Dendritic cell treated with granulocyte-macrophage colony-stimulating factor and Interleukin-4, amounts not matched to agents 40 ng/mL and 50 ng/mL, for 4 days (primary cell): Measurements from ENCODE around the gene SLC25A47.
A peak's percentile ranks its signal among the peaks of the same experiment; 100 is the strongest.
"Not testable (repeated sequence)": the region's sequence is repeated elsewhere in the genome, so short reads cannot be mapped to it uniquely, and the experiment has no call there.

Experiments used
- H3K27ac Mint-ChIP-seq: one replicate; pipeline ENCODE4 v1.8.0; 2022; ENCODE audit warnings: mild to moderate bottlenecking, mixed read lengths
- H3K27me3 Mint-ChIP-seq: one replicate; pipeline ENCODE4 v1.8.0; 2022; ENCODE audit warnings: mild to moderate bottlenecking, mixed read lengths
- H3K36me3 Mint-ChIP-seq: one replicate; pipeline ENCODE4 v1.8.0; 2022; ENCODE audit warnings: low read depth, mixed read lengths
- H3K4me1 Mint-ChIP-seq: one replicate; pipeline ENCODE4 v1.8.0; 2022; ENCODE audit warnings: low read depth, mixed read lengths
- H3K4me3 Mint-ChIP-seq: one replicate; pipeline ENCODE4 v1.8.0; 2022; ENCODE audit warnings: mild to moderate bottlenecking, moderate library complexity, mixed read lengths
- H3K9me3 Mint-ChIP-seq: one replicate; pipeline ENCODE4 v1.8.0; 2022; ENCODE audit warnings: mixed read lengths
- intact Hi-C: fragments of 100-400 bp; cut with micrococcal nuclease; formaldehyde crosslinking; loops from one replicate; pipeline ENCODE4 v1.15.0; 2022

Gene SLC25A47

DNA sequence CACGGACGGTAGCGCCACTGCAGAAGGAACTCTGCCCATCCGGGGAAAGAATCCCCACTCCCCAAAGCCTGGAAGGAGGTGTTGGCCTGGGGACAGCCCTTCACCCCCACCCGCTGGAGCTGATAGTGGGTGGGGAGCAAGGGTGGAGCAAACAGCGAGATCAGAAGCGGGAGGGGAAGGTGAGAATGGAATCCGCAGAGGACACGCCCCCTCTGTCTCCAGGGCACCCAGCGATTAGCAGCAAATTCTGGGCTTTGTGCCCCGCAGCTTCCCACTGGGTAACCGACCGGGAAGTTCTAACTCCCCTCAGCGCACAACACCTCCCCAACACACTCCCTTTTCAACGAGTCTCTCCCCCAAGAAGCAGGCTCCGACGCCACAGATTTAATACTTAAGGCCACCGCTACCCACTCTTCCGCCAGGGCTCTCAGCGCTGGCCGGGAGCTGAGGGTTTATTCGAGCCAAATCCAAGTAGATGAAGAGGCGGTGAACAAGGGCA, 18.3 kb upstream of the SLC25A47 start:
- peak overlapping the region; percentile 86 for H3K4me3 Mint-ChIP-seq
- H3K27me3 Mint-ChIP-seq = peaks cover 3% of the 10 kb centered on the region
- peaks cover 65% of the 10 kb centered on the region for H3K4me1 Mint-ChIP-seq
- peak overlapping the region; percentile 92 for H3K27ac Mint-ChIP-seq
- intact Hi-C loops = loop anchor here (1.0 to 5.0 kb wide), 2 partner anchors 37 to 71 kb away; partner anchors contain the start of gene WDR25
- peaks cover 18% of the 10 kb centered on the region for H3K36me3 Mint-ChIP-seq
- H3K9me3 Mint-ChIP-seq = no peaks in the 10 kb centered on the region

DNA sequence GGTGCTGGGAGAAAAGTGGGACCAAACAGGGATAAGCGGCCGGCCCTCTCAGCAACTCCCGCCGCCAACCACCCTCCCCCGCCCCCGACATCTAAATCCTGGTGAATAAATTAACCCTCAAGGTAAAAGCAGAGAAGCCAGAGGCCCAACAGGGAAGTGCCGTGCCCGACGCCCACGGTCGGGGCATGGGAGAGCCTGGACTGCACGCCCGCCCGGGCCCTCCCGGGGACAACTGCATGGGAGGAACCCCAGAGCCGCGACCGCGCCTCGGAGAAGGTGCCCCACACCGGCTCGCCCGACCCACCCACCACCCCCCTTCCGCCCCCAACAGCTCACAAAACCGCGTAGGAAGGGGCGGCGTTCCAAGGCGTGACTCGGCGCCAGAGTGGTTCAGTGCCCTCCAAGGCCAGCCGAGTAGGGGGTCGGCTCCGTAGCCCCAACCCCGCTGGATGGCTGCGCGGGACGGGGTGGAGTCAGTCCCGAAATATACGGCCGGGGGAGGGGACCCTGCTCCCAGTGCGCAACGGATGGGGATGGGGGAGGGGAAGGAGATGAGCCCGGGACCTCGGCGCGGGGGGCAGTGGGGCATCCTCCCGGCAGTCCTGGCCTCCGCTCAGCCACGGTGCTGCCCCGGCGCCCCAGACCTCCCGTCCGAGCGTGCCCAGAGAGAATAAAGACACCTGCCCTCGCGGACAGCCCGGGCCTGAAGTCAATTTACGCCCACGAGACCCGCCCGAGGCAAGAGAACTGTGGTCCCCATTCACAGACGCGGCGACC, 17.6 kb upstream of the SLC25A47 start:
- intact Hi-C loops = loop anchor here (1.0 to 5.0 kb wide), 2 partner anchors 37 to 71 kb away; partner anchors contain the start of gene WDR25
- Mint-ChIP-seq H3K36me3 (peaks cover 18% of the 10 kb centered on the region), H3K4me3 (peak overlapping the region; percentile 86), H3K9me3 (no peaks in the 10 kb centered on the region), H3K27ac (peak overlapping the region; percentile 92), H3K4me1 (peaks cover 65% of the 10 kb centered on the region), H3K27me3 (peaks cover 3% of the 10 kb centered on the region)

DNA sequence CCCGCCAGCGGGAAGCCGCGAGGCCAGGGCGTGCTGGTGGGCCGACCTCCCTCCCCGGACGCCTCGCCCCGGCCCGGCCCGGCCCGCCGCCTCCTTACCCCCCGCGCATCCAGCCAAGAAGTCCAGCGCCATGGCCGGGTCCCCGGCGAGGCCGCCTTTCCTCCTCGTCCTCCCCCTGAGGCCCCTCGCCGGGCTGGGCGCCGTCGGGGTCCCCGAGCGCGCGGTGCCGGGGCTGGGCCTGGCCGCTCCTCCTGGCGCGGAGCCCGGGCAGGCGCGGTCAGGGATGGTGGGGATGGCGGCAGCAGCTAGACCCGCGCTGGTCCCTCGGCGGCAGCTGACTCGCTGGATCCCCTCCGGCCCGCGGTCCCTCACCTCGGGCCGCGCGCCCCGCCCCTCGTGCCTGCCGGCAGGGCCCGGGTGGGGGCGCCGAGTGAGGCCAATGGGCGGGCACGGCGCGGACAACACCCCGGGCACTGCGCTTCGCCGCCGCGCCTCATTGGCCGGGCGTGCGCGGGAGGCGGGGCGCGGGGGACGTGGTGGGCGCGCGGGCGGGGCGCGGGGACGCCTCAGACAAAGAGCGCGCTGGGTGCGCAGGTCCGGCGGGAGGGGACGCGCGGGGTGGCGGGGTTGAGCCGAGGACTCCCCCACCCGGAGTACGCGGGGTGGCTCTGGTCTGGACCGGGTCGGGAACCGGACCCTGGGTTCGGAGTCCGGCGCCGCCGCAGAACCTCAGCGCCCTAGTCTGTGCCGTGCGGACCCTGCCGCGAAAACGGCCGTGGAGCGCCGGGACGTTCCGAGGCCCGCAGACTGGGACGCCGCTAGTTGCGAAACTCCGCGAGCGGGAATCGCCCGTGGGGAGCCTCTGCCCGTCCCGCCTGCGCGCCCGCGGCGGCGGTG, 16.8 kb upstream of the SLC25A47 start, which contains the start of gene SLC25A29:
Gene SLC25A29 (minus strand): TSS at position 344 of the 897 bp plus-strand sequence. CDS start 212 bp downstream, at position 132.
- Mint-ChIP-seq H3K27me3 (peaks cover 3% of the 10 kb centered on the region), H3K27ac (peak within 1 kb of the TSS; percentile 92), H3K4me3 (peak within 1 kb of the TSS; percentile 86), H3K9me3 (no peaks in the 10 kb centered on the region), H3K36me3 (peaks cover 18% of the 10 kb centered on the region), H3K4me1 (peaks cover 71% of the 10 kb centered on the region)
- intact Hi-C loops = loop anchor here (5.0 kb wide), 1 partner anchor 36 kb away; no protein-coding TSS in a partner anchor

DNA sequence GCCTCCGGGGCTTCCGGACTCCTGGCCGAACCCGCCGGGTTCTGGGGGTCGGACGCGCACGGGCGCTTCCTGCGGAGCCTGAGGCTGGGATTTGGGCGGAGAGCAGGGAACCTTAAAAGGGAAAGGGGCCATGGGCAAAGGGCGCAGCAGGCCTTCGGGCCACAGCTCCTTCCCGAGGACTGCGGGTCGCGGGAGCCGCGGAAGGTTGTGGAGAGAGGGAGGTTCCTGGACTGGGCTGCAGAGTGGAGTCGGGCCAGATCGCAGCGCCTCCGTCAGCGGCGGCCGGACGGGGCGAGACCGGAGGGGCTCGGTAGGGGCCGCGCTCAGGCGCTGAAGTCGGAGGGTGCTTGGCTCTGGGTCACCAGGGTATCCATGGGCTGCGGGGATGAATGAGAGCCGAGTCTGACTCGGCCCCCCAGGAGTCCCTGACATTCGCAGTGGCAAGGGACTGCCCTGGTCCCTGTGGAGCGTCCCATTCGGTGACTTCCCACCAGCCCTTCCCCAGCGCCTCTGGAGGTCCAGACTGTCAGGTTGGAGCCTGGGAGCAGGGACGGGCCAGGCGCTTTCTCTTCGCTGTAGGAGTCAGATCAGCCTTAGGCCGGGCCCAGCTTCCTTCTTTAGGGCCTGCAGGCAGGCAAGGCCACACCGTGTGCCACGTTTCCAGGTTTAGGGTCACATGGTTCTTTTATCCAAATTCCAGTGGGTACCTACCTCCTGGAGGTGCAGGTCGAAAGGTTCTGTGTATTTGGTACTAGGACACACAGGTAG, 16.0 kb upstream of the SLC25A47 start:
- peaks cover 3% of the 10 kb centered on the region for H3K27me3 Mint-ChIP-seq
- intact Hi-C loops = loop anchor here (5.0 kb wide), 1 partner anchor 35 kb away; no protein-coding TSS in a partner anchor
- H3K9me3 Mint-ChIP-seq = no peaks in the 10 kb centered on the region
- peak overlapping the region; percentile 86 for H3K4me3 Mint-ChIP-seq
- H3K4me1 Mint-ChIP-seq = peaks cover 73% of the 10 kb centered on the region
- peaks cover 18% of the 10 kb centered on the region for H3K36me3 Mint-ChIP-seq
- peak overlapping the region; percentile 92 for H3K27ac Mint-ChIP-seq

DNA sequence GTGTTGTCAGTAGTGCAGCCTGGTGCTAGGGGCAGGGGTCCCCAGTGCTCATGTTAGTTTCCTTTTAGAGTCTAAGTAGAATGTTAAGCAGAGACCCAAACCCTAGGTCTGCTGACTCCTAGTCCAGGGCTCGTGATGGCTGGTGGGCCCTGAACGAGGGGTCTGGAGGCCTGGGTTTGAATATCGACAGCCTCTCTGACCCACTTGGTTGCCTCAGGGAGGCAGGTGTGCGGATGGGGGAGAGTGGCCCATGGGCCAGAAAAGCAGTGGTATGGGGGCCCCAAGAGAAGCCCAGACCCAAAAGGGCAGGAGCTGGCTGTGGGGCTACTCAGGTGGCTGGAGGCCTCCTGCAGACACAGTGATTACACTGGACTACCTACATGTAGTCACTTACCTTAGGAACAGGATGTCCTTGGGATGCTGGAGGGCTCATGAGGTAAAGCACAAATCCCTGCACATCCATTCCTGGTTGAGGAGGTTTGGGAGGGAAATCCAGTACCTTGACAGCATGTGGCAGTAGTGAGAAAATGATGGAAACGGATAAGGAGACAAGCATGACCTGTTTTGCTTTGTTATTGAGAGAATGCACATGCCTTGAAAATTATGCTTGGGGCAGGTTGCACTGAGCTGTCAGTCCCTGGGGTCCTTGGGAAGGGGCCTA, 15.2 kb upstream of the SLC25A47 start:
- peaks cover 3% of the 10 kb centered on the region for H3K27me3 Mint-ChIP-seq
- peak overlapping the region; percentile 86 for H3K4me3 Mint-ChIP-seq
- peaks cover 75% of the 10 kb centered on the region for H3K4me1 Mint-ChIP-seq
- H3K9me3 Mint-ChIP-seq = no peaks in the 10 kb centered on the region
- H3K36me3 Mint-ChIP-seq = peaks cover 12% of the 10 kb centered on the region
- peak overlapping the region; percentile 92 for H3K27ac Mint-ChIP-seq
- intact Hi-C loops = loop anchor here (5.0 kb wide), 1 partner anchor 34 kb away; no protein-coding TSS in a partner anchor

DNA sequence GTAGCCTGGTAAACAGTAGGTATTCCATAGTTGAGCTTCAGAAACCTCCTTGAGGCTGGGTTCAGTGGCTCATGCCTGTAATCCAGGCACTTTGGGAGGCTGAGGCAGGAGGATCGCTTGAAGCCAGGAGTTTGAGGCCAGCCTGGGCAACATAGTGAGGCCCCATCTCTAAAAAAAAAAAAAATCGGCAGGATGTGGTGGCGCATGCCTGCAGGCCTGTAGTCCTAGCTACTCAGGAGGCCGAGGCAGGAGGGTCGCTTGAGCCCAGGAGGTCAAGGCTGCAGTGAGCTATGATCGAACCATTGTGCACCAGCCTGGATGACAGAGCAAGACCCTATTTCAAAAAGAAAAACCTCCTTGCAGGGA, 14.7 kb upstream of the SLC25A47 start:
- Mint-ChIP-seq H3K4me1 (peaks cover 75% of the 10 kb centered on the region), H3K36me3 (peaks cover 11% of the 10 kb centered on the region)
- not testable (repeated sequence) for H3K9me3 Mint-ChIP-seq, H3K27ac Mint-ChIP-seq, H3K27me3 Mint-ChIP-seq, H3K4me3 Mint-ChIP-seq
- intact Hi-C loops = loop anchor here (5.0 kb wide), 1 partner anchor 34 kb away; no protein-coding TSS in a partner anchor

DNA sequence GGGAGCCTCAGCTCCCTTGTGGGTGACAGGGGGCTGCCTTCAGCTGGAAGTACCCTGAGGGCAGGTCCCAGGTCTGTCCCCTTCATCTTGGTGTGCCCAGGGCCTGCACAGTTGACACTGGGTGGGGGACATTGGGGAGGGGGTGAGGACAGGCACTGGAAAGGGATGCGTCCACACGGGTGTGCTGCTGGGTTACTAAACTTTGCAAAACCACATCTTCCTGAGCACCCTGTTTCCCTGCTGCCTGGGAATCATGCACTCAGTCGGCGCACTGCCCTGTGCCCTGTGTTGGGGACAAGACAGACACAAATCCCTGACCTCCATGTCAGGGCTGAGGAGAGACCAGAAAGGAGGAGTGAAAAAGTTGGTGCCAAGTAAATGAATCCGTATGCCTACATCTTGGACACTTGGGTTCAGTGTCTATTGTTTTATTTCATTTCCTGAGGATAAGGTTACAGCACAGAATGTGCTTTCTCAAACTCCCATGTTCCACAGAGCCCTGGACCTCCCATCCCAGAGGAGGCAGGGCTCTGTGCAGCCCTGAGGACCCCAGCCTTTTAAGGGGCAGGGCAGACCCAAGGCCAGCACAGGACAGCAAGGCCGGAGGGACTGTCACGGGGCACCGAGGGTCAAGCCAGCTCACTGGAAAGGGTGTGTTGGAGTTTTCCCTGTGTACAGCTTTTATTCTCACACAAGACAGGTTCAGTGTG, 14.0 kb upstream of the SLC25A47 start:
- peaks cover 4% of the 10 kb centered on the region for H3K27me3 Mint-ChIP-seq
- peaks cover 70% of the 10 kb centered on the region for H3K4me1 Mint-ChIP-seq
- H3K36me3 Mint-ChIP-seq = peaks cover 11% of the 10 kb centered on the region
- no peaks in the 10 kb centered on the region for H3K9me3 Mint-ChIP-seq
- intact Hi-C loops = loop anchor here (5.0 kb wide), 1 partner anchor 33 kb away; no protein-coding TSS in a partner anchor
- H3K27ac Mint-ChIP-seq = no peak overlapping the region
- H3K4me3 Mint-ChIP-seq = no peak overlapping the region

DNA sequence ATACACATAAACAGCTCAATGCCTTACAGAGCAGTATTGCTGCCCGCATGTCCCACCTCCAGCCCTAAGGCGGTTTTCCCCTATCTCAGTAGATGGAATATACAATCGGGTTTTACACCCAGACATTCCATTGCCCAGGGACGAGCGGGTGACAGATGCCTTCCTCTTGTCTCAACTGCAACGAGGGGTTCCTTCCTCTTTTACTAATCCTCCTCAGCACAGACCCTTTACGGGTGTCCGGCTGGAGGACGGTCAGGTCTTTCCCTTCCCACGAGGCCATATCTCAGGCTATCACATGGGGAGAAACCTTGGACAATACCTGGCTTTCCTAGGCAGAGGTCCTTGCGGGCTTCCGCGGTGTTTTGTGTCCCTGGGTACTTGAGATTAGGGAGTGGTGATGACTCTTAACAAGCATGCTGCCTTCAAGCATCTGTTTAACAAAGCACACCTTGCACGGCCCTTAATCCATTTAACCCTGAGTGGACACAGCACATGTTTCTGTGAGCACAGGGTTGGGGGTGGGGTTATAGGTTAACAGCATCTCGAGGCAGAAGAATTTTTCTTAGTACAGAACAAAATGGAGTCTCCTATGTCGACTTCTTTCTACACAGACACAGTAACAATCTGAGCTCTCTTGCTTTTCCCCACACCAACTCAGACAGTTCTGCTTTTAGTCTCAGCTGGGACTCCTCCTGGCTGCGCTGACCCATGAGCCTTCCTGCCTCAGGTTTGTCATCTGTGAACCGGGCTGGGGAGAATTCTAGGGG, 10.8 kb upstream of the SLC25A47 start:
- H3K9me3 Mint-ChIP-seq, H3K36me3 Mint-ChIP-seq, H3K27me3 Mint-ChIP-seq, intact Hi-C loops: not testable (repeated sequence)
- peaks cover 64% of the 10 kb centered on the region for H3K4me1 Mint-ChIP-seq
- H3K27ac Mint-ChIP-seq = peak overlapping the region; percentile 80
- peak overlapping the region; percentile 26 for H3K4me3 Mint-ChIP-seq

DNA sequence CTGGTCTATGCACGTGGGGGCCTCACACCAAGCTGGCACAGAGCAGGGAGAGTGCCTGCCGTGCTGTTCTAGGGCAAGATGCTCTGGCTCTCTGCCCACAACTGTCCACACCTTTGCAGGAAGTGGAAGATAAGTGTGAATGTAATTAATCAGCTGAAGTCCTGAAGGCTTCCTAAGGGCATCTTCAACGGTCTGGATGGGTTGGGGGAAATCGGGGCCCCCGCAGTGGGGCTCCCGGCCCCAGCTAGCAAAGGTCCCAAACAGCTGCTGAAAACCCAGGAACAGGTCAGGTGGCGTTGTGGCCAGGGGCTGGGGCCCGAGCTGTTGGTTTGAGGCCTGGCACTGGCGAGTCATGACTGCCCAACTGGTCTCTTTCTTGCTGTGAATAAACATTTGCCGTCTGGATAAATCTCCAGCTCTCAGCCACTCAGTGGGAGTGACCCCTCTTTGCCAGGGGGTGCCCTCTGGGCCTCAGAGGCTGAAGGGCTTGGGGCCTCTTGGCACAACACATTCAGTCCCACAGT, 10.2 kb upstream of the SLC25A47 start:
- Mint-ChIP-seq H3K4me1 (peaks cover 62% of the 10 kb centered on the region), H3K27me3 (peaks cover 10% of the 10 kb centered on the region), H3K4me3 (no peak overlapping the region), H3K36me3 (no peaks in the 10 kb centered on the region), H3K9me3 (no peaks in the 10 kb centered on the region), H3K27ac (peak overlapping the region; percentile 80)
- intact Hi-C loops = no loop called here

DNA sequence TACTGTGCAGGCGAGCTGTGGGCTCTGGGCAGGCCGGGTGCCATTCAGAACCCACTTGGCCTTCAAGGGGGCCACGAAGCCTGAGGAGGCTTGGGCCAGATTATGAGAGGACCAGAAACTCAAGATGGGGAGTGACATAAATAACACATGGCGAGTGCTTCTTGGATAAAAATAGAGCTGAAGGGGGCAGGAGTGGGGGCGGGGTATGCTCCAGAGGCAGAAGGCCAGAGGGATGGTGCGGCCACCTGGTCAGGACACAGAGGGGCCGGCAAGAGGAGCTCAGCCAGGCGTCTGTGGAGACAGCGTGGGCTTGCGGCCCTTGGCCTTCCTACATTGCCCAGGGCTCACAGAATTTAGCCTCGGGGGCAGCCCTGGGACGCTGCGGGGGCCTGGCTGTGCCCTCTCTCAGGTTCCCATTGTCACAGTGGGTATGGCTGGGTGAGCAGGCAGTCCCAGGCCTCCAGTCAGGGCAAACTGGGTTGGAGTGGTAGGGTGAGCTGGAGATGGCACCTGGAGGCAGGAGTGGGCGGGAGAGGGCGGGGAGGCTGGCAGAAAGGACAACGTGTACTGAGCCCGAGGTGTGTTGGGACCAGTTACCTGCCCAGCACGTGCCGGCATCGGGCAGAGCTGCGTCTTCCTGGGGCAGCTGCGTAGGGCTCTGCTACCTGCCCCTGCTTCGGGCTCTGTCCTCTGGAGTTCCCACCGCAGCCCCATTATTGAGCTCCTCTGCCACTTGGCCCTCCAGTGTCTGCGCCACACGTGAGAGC, 9.5 kb upstream of the SLC25A47 start:
- peak overlapping the region; percentile 80 for H3K27ac Mint-ChIP-seq
- intact Hi-C loops = no loop called here
- peaks cover 8% of the 10 kb centered on the region for H3K27me3 Mint-ChIP-seq
- no peaks in the 10 kb centered on the region for H3K9me3 Mint-ChIP-seq
- no peak overlapping the region for H3K4me3 Mint-ChIP-seq
- peaks cover 57% of the 10 kb centered on the region for H3K4me1 Mint-ChIP-seq
- H3K36me3 Mint-ChIP-seq = no peaks in the 10 kb centered on the region

DNA sequence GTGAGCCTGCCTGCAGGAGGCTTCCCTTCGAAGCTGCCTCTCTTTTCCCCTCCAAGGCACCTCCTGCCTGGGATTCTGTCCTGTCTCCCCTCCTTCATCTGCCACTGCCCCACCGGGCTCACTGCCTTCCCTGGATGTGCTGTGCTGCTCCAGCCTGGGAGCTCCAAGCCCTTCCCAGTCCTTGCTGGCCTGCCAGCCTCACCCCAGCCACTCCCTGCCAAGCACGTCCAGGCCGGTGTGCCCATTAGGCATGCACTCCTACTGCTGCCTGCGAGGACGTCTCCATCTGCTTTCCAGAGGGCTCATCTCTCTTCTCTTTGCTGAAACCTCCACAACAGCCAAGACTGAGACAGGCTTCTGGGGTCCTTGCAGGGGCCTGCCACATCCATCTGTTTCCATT, 8.4 kb upstream of the SLC25A47 start:
- no peaks in the 10 kb centered on the region for H3K36me3 Mint-ChIP-seq
- no peaks in the 10 kb centered on the region for H3K9me3 Mint-ChIP-seq
- peaks cover 7% of the 10 kb centered on the region for H3K27me3 Mint-ChIP-seq
- peak overlapping the region; percentile 28 for H3K27ac Mint-ChIP-seq
- intact Hi-C loops = no loop called here
- peaks cover 47% of the 10 kb centered on the region for H3K4me1 Mint-ChIP-seq
- no peak overlapping the region for H3K4me3 Mint-ChIP-seq
